K562 (cell line): ENCODE measurements around the gene RAB26. TPM values are rescaled to one million over a fixed set of nuclear protein-coding genes. Genes with fewer than 3 reads are reported as not detected.

ENCODE experiments used
- microRNA counts: library from miRNA; unstranded; fragments of <30 nt; microRNA quantifications from one replicate; lab custom pipeline; 2016
- microRNA-seq: library from miRNA; unstranded; fragments of <30 nt; microRNA quantifications from one replicate; pipeline ENCODE4, GENCODE V29; 2018; ENCODE audit warnings: borderline microRNAs expressed
- polyA plus RNA-seq, 8 experiments: library from polyadenylated mRNA; depleted of rRNA in 4 of 8; stranded (reverse) in 5 of 8; unstranded in 3 of 8; fragments of >200 nt; fragmentation: Nextera tagmentation in 2 of 8; fragmentation: Illumina TruSeq in 1 of 8; extraction: Ambion mirVana in 2 of 8; extraction: Trizol in 1 of 8; gene quantifications; 2 replicates each; pipeline versions ENCODE4 v1.2.1 to v1.2.3, GENCODE V29; 2011 to 2014; ENCODE audit warnings: inconsistent platforms in 1 of 8, missing spikeins in 1 of 8
- small RNA-seq: library from RNA; depleted of rRNA; stranded (forward); fragments of <200 nt; gene quantifications from one replicate; pipeline ENCODE3, GENCODE V24; 2014
- total RNA-seq, 7 experiments: library from RNA; depleted of rRNA in 6 of 7; stranded (reverse); fragments of >200 nt in 6 of 7; fragmentation: Illumina TruSeq in 2 of 7; extraction: Trizol in 2 of 7; gene quantifications; 2 replicates each; pipeline versions ENCODE4 v1.2.1 to v1.2.3, GENCODE V29; 2011 to 2021; ENCODE audit warnings: low replicate concordance in 1 of 7

The RAB26 gene
- total and polyA plus RNA-seq, 9 of the 15 experiments (the other 6 are each of a cell fraction or from before 2014, with no cell fraction given) = 0.25 to 6.1 (median 2.1) TPM

MicroRNAs encoded within 50 kb of the gene (microRNA counts, 767-probe panel; counts per million panel counts)
- 1,651 counts per million, percentile 41 among the panel's probes with 10 or more counts for microRNA hsa-miR-3180 (lab: Ali Mortazavi, UCI)
- microRNA hsa-miR-4516 (lab: Ali Mortazavi, UCI) = 499 counts per million, percentile 9 among the panel's probes with 10 or more counts

Small RNA genes lying within 50 kb of the gene (microRNA-seq; reads per million reads assigned to microRNA genes)
- not detected for gene MIR3180-5
- gene MIR4516 = not detected
- not detected for gene MIR6511B1

Small RNA genes lying within 50 kb of the gene (small RNA-seq; reads per million reads assigned to genes)
- not detected for gene MIR3180-5
- not detected for gene MIR4516
- gene RF00019 = not detected
- not detected for gene SNORD60

Other genes starting within 250 kb of the RAB26 start
Only the 7 nearest of the 26 such genes appear.
- 35.9 and 37.1 TPM in 2 replicates for gene PKD1, start 12.7 kb upstream of the RAB26 start, total RNA-seq (2014; rRNA removed)
- gene PKD1, start 12.7 kb upstream of the RAB26 start, total RNA-seq (2014; rRNA removed; fragmentation: Illumina TruSeq; extraction: Trizol) = 4.5 and 7.0 TPM in 2 replicates
- gene PKD1, start 12.7 kb upstream of the RAB26 start, total RNA-seq (2015; rRNA removed; fragmentation: Illumina TruSeq; extraction: Trizol) = 20.2 and 23.9 TPM in 2 replicates
- 65.5 and 93.5 TPM in 2 replicates for gene PKD1, start 12.7 kb upstream of the RAB26 start, total RNA-seq (2021)
- 12.6 and 21.4 TPM in 2 replicates for gene PKD1, start 12.7 kb upstream of the RAB26 start, polyA plus RNA-seq (2011; rRNA removed)
- 6.9 and 21.8 TPM in 2 replicates for gene PKD1, start 12.7 kb upstream of the RAB26 start, polyA plus RNA-seq (2014; fragmentation: Illumina TruSeq; extraction: Trizol)
- under 1 TPM; 0.23 to 0.28 TPM for gene PKD1, start 12.7 kb upstream of the RAB26 start, polyA plus RNA-seq (2014; fragmentation: Nextera tagmentation; extraction: Ambion mirVana)
- 42.3 and 54.4 TPM in 2 replicates for gene PKD1, start 12.7 kb upstream of the RAB26 start, polyA plus RNA-seq (2014; rRNA removed)
- 55.5 and 79.2 TPM in 2 replicates for gene TRAF7, start 7.2 kb downstream of the RAB26 start, total RNA-seq (2014; rRNA removed)
- 24.3 and 29.9 TPM in 2 replicates for gene TRAF7, start 7.2 kb downstream of the RAB26 start, total RNA-seq (2014; rRNA removed; fragmentation: Illumina TruSeq; extraction: Trizol)
- 42.8 and 45.9 TPM in 2 replicates for gene TRAF7, start 7.2 kb downstream of the RAB26 start, total RNA-seq (2015; rRNA removed; fragmentation: Illumina TruSeq; extraction: Trizol)
- gene TRAF7, start 7.2 kb downstream of the RAB26 start, total RNA-seq (2021) = 109 and 113 TPM in 2 replicates
- 41.6 and 61.6 TPM in 2 replicates for gene TRAF7, start 7.2 kb downstream of the RAB26 start, polyA plus RNA-seq (2011; rRNA removed)
- 40.8 and 76.8 TPM in 2 replicates for gene TRAF7, start 7.2 kb downstream of the RAB26 start, polyA plus RNA-seq (2014; fragmentation: Illumina TruSeq; extraction: Trizol)
- gene TRAF7, start 7.2 kb downstream of the RAB26 start, polyA plus RNA-seq (2014; fragmentation: Nextera tagmentation; extraction: Ambion mirVana) = 1 to 10 TPM; 1.1 to 1.5 TPM
- gene TRAF7, start 7.2 kb downstream of the RAB26 start, polyA plus RNA-seq (2014; rRNA removed) = 55.5 and 63.3 TPM in 2 replicates
- gene CASKIN1, start 48.0 kb downstream of the RAB26 start, total RNA-seq (2014; rRNA removed) = 1.5 and 2.6 TPM in 2 replicates
- 0.10 and 0.15 TPM in 2 replicates for gene CASKIN1, start 48.0 kb downstream of the RAB26 start, total RNA-seq (2014; rRNA removed; fragmentation: Illumina TruSeq; extraction: Trizol)
- gene CASKIN1, start 48.0 kb downstream of the RAB26 start, total RNA-seq (2015; rRNA removed; fragmentation: Illumina TruSeq; extraction: Trizol) = 0.68 and 1.7 TPM in 2 replicates
- gene CASKIN1, start 48.0 kb downstream of the RAB26 start, total RNA-seq (2021) = 4.5 and 7.0 TPM in 2 replicates
- 0.84 and 1.9 TPM in 2 replicates for gene CASKIN1, start 48.0 kb downstream of the RAB26 start, polyA plus RNA-seq (2011; rRNA removed)
- 0.28 and 0.73 TPM in 2 replicates for gene CASKIN1, start 48.0 kb downstream of the RAB26 start, polyA plus RNA-seq (2014; fragmentation: Illumina TruSeq; extraction: Trizol)
- not detected for gene CASKIN1, start 48.0 kb downstream of the RAB26 start, polyA plus RNA-seq (2014; fragmentation: Nextera tagmentation; extraction: Ambion mirVana)
- gene CASKIN1, start 48.0 kb downstream of the RAB26 start, polyA plus RNA-seq (2014; rRNA removed) = 3.1 and 3.7 TPM in 2 replicates
- 83.0 and 110 TPM in 2 replicates for gene MLST8, start 56.8 kb downstream of the RAB26 start, total RNA-seq (2014; rRNA removed)
- gene MLST8, start 56.8 kb downstream of the RAB26 start, total RNA-seq (2014; rRNA removed; fragmentation: Illumina TruSeq; extraction: Trizol) = 2.6 and 4.3 TPM in 2 replicates
- 15.7 and 16.0 TPM in 2 replicates for gene MLST8, start 56.8 kb downstream of the RAB26 start, total RNA-seq (2015; rRNA removed; fragmentation: Illumina TruSeq; extraction: Trizol)
- gene MLST8, start 56.8 kb downstream of the RAB26 start, total RNA-seq (2021) = 79.1 and 85.0 TPM in 2 replicates
- gene MLST8, start 56.8 kb downstream of the RAB26 start, polyA plus RNA-seq (2011; rRNA removed) = 76.1 and 91.6 TPM in 2 replicates
- gene MLST8, start 56.8 kb downstream of the RAB26 start, polyA plus RNA-seq (2014; fragmentation: Illumina TruSeq; extraction: Trizol) = 43.3 and 74.6 TPM in 2 replicates
- gene MLST8, start 56.8 kb downstream of the RAB26 start, polyA plus RNA-seq (2014; fragmentation: Nextera tagmentation; extraction: Ambion mirVana) = 1 to 10 TPM; 1.5 to 9.8 TPM
- 116 TPM in 2 replicates for gene MLST8, start 56.8 kb downstream of the RAB26 start, polyA plus RNA-seq (2014; rRNA removed)
- gene BRICD5, start 62.2 kb downstream of the RAB26 start, total RNA-seq (2014; rRNA removed) = 2.9 and 3.5 TPM in 2 replicates
- 0.32 and 0.40 TPM in 2 replicates for gene BRICD5, start 62.2 kb downstream of the RAB26 start, total RNA-seq (2014; rRNA removed; fragmentation: Illumina TruSeq; extraction: Trizol)
- 3.4 and 4.1 TPM in 2 replicates for gene BRICD5, start 62.2 kb downstream of the RAB26 start, total RNA-seq (2015; rRNA removed; fragmentation: Illumina TruSeq; extraction: Trizol)
- gene BRICD5, start 62.2 kb downstream of the RAB26 start, total RNA-seq (2021) = 2.0 and 4.0 TPM in 2 replicates
- gene BRICD5, start 62.2 kb downstream of the RAB26 start, polyA plus RNA-seq (2011; rRNA removed) = 1.8 and 3.2 TPM in 2 replicates
- 0.49 and 3.8 TPM in 2 replicates for gene BRICD5, start 62.2 kb downstream of the RAB26 start, polyA plus RNA-seq (2014; fragmentation: Illumina TruSeq; extraction: Trizol)
- under 1 TPM in 1 of 2 experiments, not detected in 1; 0.24 TPM for gene BRICD5, start 62.2 kb downstream of the RAB26 start, polyA plus RNA-seq (2014; fragmentation: Nextera tagmentation; extraction: Ambion mirVana)
- 5.1 and 15.1 TPM in 2 replicates for gene BRICD5, start 62.2 kb downstream of the RAB26 start, polyA plus RNA-seq (2014; rRNA removed)
- gene PGP, start 66.2 kb downstream of the RAB26 start, total RNA-seq (2014; rRNA removed) = 57.6 and 70.2 TPM in 2 replicates
- 8.5 and 11.4 TPM in 2 replicates for gene PGP, start 66.2 kb downstream of the RAB26 start, total RNA-seq (2014; rRNA removed; fragmentation: Illumina TruSeq; extraction: Trizol)
- 24.1 and 26.5 TPM in 2 replicates for gene PGP, start 66.2 kb downstream of the RAB26 start, total RNA-seq (2015; rRNA removed; fragmentation: Illumina TruSeq; extraction: Trizol)
- gene PGP, start 66.2 kb downstream of the RAB26 start, total RNA-seq (2021) = 44.9 and 49.6 TPM in 2 replicates
- 19.6 and 27.9 TPM in 2 replicates for gene PGP, start 66.2 kb downstream of the RAB26 start, polyA plus RNA-seq (2011; rRNA removed)
- gene PGP, start 66.2 kb downstream of the RAB26 start, polyA plus RNA-seq (2014; fragmentation: Illumina TruSeq; extraction: Trizol) = 14.2 and 20.7 TPM in 2 replicates
- 1 to 10 TPM; 1.1 to 3.0 TPM for gene PGP, start 66.2 kb downstream of the RAB26 start, polyA plus RNA-seq (2014; fragmentation: Nextera tagmentation; extraction: Ambion mirVana)
- 54.0 and 55.6 TPM in 2 replicates for gene PGP, start 66.2 kb downstream of the RAB26 start, polyA plus RNA-seq (2014; rRNA removed)
- gene E4F1, start 75.0 kb downstream of the RAB26 start, total RNA-seq (2014; rRNA removed) = 94.9 and 97.1 TPM in 2 replicates
- gene E4F1, start 75.0 kb downstream of the RAB26 start, total RNA-seq (2014; rRNA removed; fragmentation: Illumina TruSeq; extraction: Trizol) = 3.7 and 5.5 TPM in 2 replicates
- 33.1 and 37.3 TPM in 2 replicates for gene E4F1, start 75.0 kb downstream of the RAB26 start, total RNA-seq (2015; rRNA removed; fragmentation: Illumina TruSeq; extraction: Trizol)
- gene E4F1, start 75.0 kb downstream of the RAB26 start, total RNA-seq (2021) = 53.2 and 63.2 TPM in 2 replicates
- 20.4 and 32.0 TPM in 2 replicates for gene E4F1, start 75.0 kb downstream of the RAB26 start, polyA plus RNA-seq (2011; rRNA removed)
- gene E4F1, start 75.0 kb downstream of the RAB26 start, polyA plus RNA-seq (2014; fragmentation: Illumina TruSeq; extraction: Trizol) = 5.6 and 23.2 TPM in 2 replicates
- under 1 TPM; 0.48 to 0.96 TPM for gene E4F1, start 75.0 kb downstream of the RAB26 start, polyA plus RNA-seq (2014; fragmentation: Nextera tagmentation; extraction: Ambion mirVana)
- 58.7 and 62.7 TPM in 2 replicates for gene E4F1, start 75.0 kb downstream of the RAB26 start, polyA plus RNA-seq (2014; rRNA removed)